ENCODE results near the gene CDH23. TPM values are rescaled to one million over a fixed set of nuclear protein-coding genes. Genes with fewer than 3 reads are reported as not detected.

The CDH23 gene
- total RNA-seq, 1 experiment from 2014 or later: 2.9 TPM

GRCh38 chr10:71355886-71356285 is 40.8 kb upstream of the CDH23 start (continued):
- TF ChIP-seq, protein P1, sequence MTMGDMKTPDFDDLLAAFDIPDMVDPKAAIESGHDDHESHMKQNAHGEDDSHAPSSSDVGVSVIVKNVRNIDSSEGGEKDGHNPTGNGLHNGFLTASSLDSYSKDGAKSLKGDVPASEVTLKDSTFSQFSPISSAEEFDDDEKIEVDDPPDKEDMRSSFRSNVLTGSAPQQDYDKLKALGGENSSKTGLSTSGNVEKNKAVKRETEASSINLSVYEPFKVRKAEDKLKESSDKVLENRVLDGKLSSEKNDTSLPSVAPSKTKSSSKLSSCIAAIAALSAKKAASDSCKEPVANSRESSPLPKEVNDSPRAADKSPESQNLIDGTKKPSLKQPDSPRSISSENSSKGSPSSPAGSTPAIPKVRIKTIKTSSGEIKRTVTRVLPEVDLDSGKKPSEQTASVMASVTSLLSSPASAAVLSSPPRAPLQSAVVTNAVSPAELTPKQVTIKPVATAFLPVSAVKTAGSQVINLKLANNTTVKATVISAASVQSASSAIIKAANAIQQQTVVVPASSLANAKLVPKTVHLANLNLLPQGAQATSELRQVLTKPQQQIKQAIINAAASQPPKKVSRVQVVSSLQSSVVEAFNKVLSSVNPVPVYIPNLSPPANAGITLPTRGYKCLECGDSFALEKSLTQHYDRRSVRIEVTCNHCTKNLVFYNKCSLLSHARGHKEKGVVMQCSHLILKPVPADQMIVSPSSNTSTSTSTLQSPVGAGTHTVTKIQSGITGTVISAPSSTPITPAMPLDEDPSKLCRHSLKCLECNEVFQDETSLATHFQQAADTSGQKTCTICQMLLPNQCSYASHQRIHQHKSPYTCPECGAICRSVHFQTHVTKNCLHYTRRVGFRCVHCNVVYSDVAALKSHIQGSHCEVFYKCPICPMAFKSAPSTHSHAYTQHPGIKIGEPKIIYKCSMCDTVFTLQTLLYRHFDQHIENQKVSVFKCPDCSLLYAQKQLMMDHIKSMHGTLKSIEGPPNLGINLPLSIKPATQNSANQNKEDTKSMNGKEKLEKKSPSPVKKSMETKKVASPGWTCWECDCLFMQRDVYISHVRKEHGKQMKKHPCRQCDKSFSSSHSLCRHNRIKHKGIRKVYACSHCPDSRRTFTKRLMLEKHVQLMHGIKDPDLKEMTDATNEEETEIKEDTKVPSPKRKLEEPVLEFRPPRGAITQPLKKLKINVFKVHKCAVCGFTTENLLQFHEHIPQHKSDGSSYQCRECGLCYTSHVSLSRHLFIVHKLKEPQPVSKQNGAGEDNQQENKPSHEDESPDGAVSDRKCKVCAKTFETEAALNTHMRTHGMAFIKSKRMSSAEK (CRISPR knock-in tag; IDR thresholded peaks at IDR 0.05; ENCODE audit: borderline replicate concordance): no peak
- TF ChIP-seq TP53 (CRISPR knock-in tag; IDR thresholded peaks at IDR 0.05): no peak
- TF ChIP-seq NFYB (CRISPR knock-in tag; conservative IDR thresholded peaks at IDR 0.05; ENCODE audit: low read depth): no peak
- TF ChIP-seq ZNF232 (CRISPR knock-in tag; IDR thresholded peaks at IDR 0.05): no peak
- no peak for TF ChIP-seq JUN (CRISPR knock-in tag; IDR thresholded peaks at IDR 0.05)
- no peak for TF ChIP-seq PRRX2 (CRISPR knock-in tag; IDR thresholded peaks at IDR 0.05)
- no peak for TF ChIP-seq ZNF671 (CRISPR knock-in tag; IDR thresholded peaks at IDR 0.05)
- TF ChIP-seq, protein P2, sequence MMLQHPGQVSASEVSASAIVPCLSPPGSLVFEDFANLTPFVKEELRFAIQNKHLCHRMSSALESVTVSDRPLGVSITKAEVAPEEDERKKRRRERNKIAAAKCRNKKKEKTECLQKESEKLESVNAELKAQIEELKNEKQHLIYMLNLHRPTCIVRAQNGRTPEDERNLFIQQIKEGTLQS (CRISPR knock-in tag; conservative IDR thresholded peaks at IDR 0.05): no peak
- no peak for TF ChIP-seq CREB1 (CRISPR knock-in tag; IDR thresholded peaks at IDR 0.05)
- TF ChIP-seq TEAD1 (CRISPR knock-in tag; IDR thresholded peaks at IDR 0.05): no peak

DNA sequence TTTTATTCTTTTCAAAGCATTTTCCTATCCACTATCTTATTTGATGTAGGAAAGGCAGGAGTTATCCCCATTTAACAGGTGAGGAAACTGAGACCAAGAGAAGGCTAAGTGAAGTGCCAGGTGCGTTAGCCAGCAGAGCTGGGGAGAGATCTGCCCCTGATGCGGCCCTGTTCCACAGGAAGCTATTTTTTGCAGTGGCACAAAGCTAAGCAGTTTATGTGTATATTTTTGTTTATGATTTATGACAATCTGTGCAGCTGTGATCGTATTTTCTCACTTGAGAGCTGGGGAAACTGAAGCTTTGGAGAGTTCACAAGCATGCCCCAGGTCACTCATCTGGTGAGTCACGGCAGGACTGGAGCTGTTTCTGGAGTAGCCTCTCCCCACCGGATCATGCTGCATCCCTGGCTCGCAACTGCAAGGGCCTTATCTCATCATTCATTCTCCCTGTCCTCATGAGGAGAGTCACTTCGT is 38.9 kb upstream of the CDH23 start:
- H3K36me3 Mint-ChIP-seq: peaks cover 21% of the 10 kb centered on the region; the same call in 1 of the 2 replicates
- CTCF ChIA-PET: interaction anchor here (1.2 to 2.0 kb wide), 5 partner anchors 14 to 339 kb away, joined by 3 to 11 read pairs (median 4); partner anchors contain the start of gene SLC29A3
- H3K4me1 Mint-ChIP-seq: no peaks in the 10 kb centered on the region
- H3K9me3 Mint-ChIP-seq: no peaks in the 10 kb centered on the region
- no peak overlapping the region for H3K27ac Mint-ChIP-seq
- TF ChIP-seq, protein P3, sequence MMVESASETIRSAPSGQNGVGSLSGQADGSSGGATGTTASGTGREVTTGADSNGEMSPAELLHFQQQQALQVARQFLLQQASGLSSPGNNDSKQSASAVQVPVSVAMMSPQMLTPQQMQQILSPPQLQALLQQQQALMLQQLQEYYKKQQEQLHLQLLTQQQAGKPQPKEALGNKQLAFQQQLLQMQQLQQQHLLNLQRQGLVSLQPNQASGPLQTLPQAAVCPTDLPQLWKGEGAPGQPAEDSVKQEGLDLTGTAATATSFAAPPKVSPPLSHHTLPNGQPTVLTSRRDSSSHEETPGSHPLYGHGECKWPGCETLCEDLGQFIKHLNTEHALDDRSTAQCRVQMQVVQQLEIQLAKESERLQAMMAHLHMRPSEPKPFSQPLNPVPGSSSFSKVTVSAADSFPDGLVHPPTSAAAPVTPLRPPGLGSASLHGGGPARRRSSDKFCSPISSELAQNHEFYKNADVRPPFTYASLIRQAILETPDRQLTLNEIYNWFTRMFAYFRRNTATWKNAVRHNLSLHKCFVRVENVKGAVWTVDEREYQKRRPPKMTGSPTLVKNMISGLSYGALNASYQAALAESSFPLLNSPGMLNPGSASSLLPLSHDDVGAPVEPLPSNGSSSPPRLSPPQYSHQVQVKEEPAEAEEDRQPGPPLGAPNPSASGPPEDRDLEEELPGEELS (CRISPR knock-in tag; IDR thresholded peaks at IDR 0.05): no peak
- TF ChIP-seq NR3C1 (CRISPR knock-in tag; conservative IDR thresholded peaks at IDR 0.05; ENCODE audit: low read depth): no peak
- no peak for TF ChIP-seq ZNF425 (CRISPR knock-in tag; conservative IDR thresholded peaks at IDR 0.05)
- no peak for TF ChIP-seq IRF1 (CRISPR knock-in tag; IDR thresholded peaks at IDR 0.05)
- no peak for TF ChIP-seq NR2C2 (CRISPR knock-in tag; IDR thresholded peaks at IDR 0.05)
- TF ChIP-seq FOXP1 (CRISPR knock-in tag; IDR thresholded peaks at IDR 0.05; ENCODE audit: borderline replicate concordance): no peak
- TF ChIP-seq, protein P4, sequence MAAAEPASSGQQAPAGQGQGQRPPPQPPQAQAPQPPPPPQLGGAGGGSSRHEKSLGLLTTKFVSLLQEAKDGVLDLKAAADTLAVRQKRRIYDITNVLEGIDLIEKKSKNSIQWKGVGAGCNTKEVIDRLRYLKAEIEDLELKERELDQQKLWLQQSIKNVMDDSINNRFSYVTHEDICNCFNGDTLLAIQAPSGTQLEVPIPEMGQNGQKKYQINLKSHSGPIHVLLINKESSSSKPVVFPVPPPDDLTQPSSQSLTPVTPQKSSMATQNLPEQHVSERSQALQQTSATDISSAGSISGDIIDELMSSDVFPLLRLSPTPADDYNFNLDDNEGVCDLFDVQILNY (CRISPR knock-in tag; IDR thresholded peaks at IDR 0.05): no peak
- no peak for TF ChIP-seq AFF4 (CRISPR knock-in tag; IDR thresholded peaks at IDR 0.05; ENCODE audit: borderline replicate concordance)
- DNase-seq (ENCODE audit: low spot score): no peak
- H3K4me3 Mint-ChIP-seq: no peak overlapping the region
- no peaks in the 10 kb centered on the region for H3K27me3 Mint-ChIP-seq (ENCODE audit: low read depth)
- POLR2A ChIA-PET: interaction anchor here (0.6 kb wide), 1 partner anchor 734 kb away, joined by 4 read pairs; no protein-coding TSS in a partner anchor
- no peak for ATAC-seq

Data from WTC11 (cell line).